Mesendoderm (in vitro differentiated cells): ENCODE data around the gene UFSP1.
A peak's percentile ranks its signal among the peaks of the same experiment; 100 is the strongest.

Experiments
- DNase-seq: peaks from one replicate; pipeline ENCODE4 v3.0.0; 2013
- H2AK5ac ChIP-seq: 2 replicates; pipeline ENCODE4 v1.6.1; 2013; ENCODE audit warnings: low read length, inconsistent platforms
- H2BK120ac ChIP-seq: 2 replicates; pipeline ENCODE4 v1.6.1; 2013; ENCODE audit warnings: low read depth, mild to moderate bottlenecking, low read length, moderate library complexity, mixed read lengths
- H2BK15ac ChIP-seq: replicated peaks from 2 replicates; pipeline ENCODE4 v1.6.1; 2013; ENCODE audit warnings: low read depth, mild to moderate bottlenecking, moderate library complexity
- H2BK5ac ChIP-seq: 2 replicates; pipeline ENCODE4 v1.6.1; 2013; ENCODE audit warnings: low read length, inconsistent platforms
- H3K18ac ChIP-seq: 2 replicates; pipeline ENCODE4 v1.6.1; 2013; ENCODE audit warnings: mild to moderate bottlenecking, low read length, mixed read lengths
- H3K23ac ChIP-seq: one replicate; pipeline ENCODE4 v1.6.1; 2013; ENCODE audit warnings: low read length
- H3K27ac ChIP-seq: 2 replicates; pipeline ENCODE4 v1.5.1; 2013; ENCODE audit warnings: low read depth, mild to moderate bottlenecking, inconsistent platforms, low read length, moderate library complexity
- H3K27me3 ChIP-seq: 2 replicates; pipeline ENCODE4 v1.6.1; 2013; ENCODE audit warnings: low read length, control low read depth, mild to moderate bottlenecking, inconsistent platforms; ENCODE audit not compliant: insufficient read depth, poor library complexity
- H3K36me3 ChIP-seq: 2 replicates; pipeline ENCODE4 v1.6.1; 2013; ENCODE audit warnings: low read length, inconsistent platforms; ENCODE audit not compliant: control insufficient read depth, insufficient read depth
- H3K4ac ChIP-seq: one replicate; pipeline ENCODE4 v1.6.1; 2013; ENCODE audit warnings: low read depth, mild to moderate bottlenecking, low read length, moderate library complexity
- H3K4me1 ChIP-seq: 2 replicates; pipeline ENCODE4 v1.6.1; 2013; ENCODE audit warnings: low read depth, low read length, inconsistent platforms; ENCODE audit not compliant: control insufficient read depth
- H3K4me2 ChIP-seq: 2 replicates; pipeline ENCODE4 v1.6.1; 2013; ENCODE audit warnings: low read length
- H3K4me3 ChIP-seq: 2 replicates; pipeline ENCODE4 v1.5.1; 2013; ENCODE audit warnings: mild to moderate bottlenecking, low read length
- H3K56ac ChIP-seq: one replicate; pipeline ENCODE4 v1.6.1; 2013; ENCODE audit warnings: low read length
- H3K79me1 ChIP-seq: 2 replicates; pipeline ENCODE4 v1.6.1; 2013; ENCODE audit warnings: low read length, inconsistent platforms
- H3K79me2 ChIP-seq: 2 replicates; pipeline ENCODE4 v1.6.1; 2013; ENCODE audit warnings: mild to moderate bottlenecking, low read length; ENCODE audit not compliant: control insufficient read depth, insufficient read depth
- H3K9ac ChIP-seq: 2 replicates; pipeline ENCODE4 v1.6.1; 2013; ENCODE audit warnings: low read length, inconsistent platforms
- H4K5ac ChIP-seq: one replicate; pipeline ENCODE4 v1.6.1; 2013; ENCODE audit warnings: low read length
- H4K8ac ChIP-seq: one replicate; pipeline ENCODE4 v1.6.1; 2013; ENCODE audit warnings: low read depth, mild to moderate bottlenecking, control low read depth, low read length, moderate library complexity
- WGBS: extraction: QIAGEN DNeasy Blood & Tissue Kit; methylation state at CpG from one replicate; pipeline ENCODE4 v1.1.7; 2013; ENCODE audit warnings: low lambda C conversion rate, missing lambda C conversion rate; ENCODE audit not compliant: insufficient coverage; ENCODE audit errors: extremely low coverage; 5-methylcytosine and 5-hydroxymethylcytosine counted together

Gene UFSP1

GRCh38 chr7:100861616-100861985 is 27.9 kb downstream of the UFSP1 start:
- no peak for DNase-seq
- no peak overlapping the region for H2BK15ac ChIP-seq
- WGBS, result no CpG with 5 or more reads among the region's 14 CpGs
- no peak overlapping the region for H4K8ac ChIP-seq
- peaks cover 4% of the 10 kb centered on the region for H3K36me3 ChIP-seq
- no peaks in the 10 kb centered on the region for H3K4me1 ChIP-seq
- no peaks in the 10 kb centered on the region for H3K27me3 ChIP-seq
- H4K5ac ChIP-seq, result no peak overlapping the region
- H2BK120ac ChIP-seq, result no peak overlapping the region
- H3K79me2 ChIP-seq, result no peaks in the 10 kb centered on the region
- H3K4me3 ChIP-seq, result no peak overlapping the region
- H3K27ac ChIP-seq, result no peak overlapping the region
- peaks cover 6% of the 10 kb centered on the region for H3K79me1 ChIP-seq
- H2BK5ac ChIP-seq, result no peak overlapping the region
- no peak overlapping the region for H3K4me2 ChIP-seq
- no peak overlapping the region for H3K56ac ChIP-seq
- H3K4ac ChIP-seq, result no peak overlapping the region
- H2AK5ac ChIP-seq, result no peak overlapping the region
- no peak overlapping the region for H3K23ac ChIP-seq
- H3K18ac ChIP-seq, result no peak overlapping the region
- H3K9ac ChIP-seq, result no peak overlapping the region

- Histone ChIP-seq H3K79me2 (no peaks in the 10 kb centered on the region), H3K79me1 (peaks cover 6% of the 10 kb centered on the region), H3K9ac (no peak overlapping the region), H2BK120ac (no peak overlapping the region), H3K4me3 (no peak overlapping the region), H2BK15ac (no peak overlapping the region), H3K23ac (no peak overlapping the region), H3K56ac (no peak overlapping the region), H3K4ac (no peak overlapping the region), H2BK5ac (no peak overlapping the region), H3K36me3 (peaks cover 4% of the 10 kb centered on the region), H3K27me3 (no peaks in the 10 kb centered on the region), H2AK5ac (no peak overlapping the region), H4K5ac (no peak overlapping the region), H3K27ac (no peak overlapping the region), H3K4me1 (no peaks in the 10 kb centered on the region), H3K18ac (no peak overlapping the region), H3K4me2 (no peak overlapping the region), H4K8ac (no peak overlapping the region)
- WGBS, result no CpG with 5 or more reads among the region's 18 CpGs
- DNase-seq, result no peak
These were observed 28.6 kb downstream of the UFSP1 start for GRCh38 chr7:100860702-100861615.

GRCh38 chr7:100859856-100860255 is 29.7 kb downstream of the UFSP1 start:
- Histone ChIP-seq H3K79me2 (no peaks in the 10 kb centered on the region), H4K8ac (no peak overlapping the region), H2BK15ac (no peak overlapping the region), H3K36me3 (peaks cover 4% of the 10 kb centered on the region), H3K4me1 (no peaks in the 10 kb centered on the region), H3K9ac (no peak overlapping the region), H3K4me2 (no peak overlapping the region), H3K4me3 (no peak overlapping the region), H2AK5ac (no peak overlapping the region), H2BK5ac (no peak overlapping the region), H4K5ac (no peak overlapping the region), H2BK120ac (no peak overlapping the region), H3K4ac (no peak overlapping the region), H3K23ac (no peak overlapping the region), H3K56ac (no peak overlapping the region), H3K79me1 (peaks cover 12% of the 10 kb centered on the region), H3K27ac (no peak overlapping the region), H3K18ac (no peak overlapping the region), H3K27me3 (no peaks in the 10 kb centered on the region)
- no CpG with 5 or more reads among the region's 15 CpGs for WGBS
- peak; percentile 21 for DNase-seq

GRCh38 chr7:100856871-100857282 is 32.6 kb downstream of the UFSP1 start:
- Histone ChIP-seq H3K79me2 (peaks cover 4% of the 10 kb centered on the region), H2BK5ac (no peak overlapping the region)
- no CpG with 5 or more reads among the region's 16 CpGs for WGBS

GRCh38 chr7:100855515-100855914 is 34.0 kb downstream of the UFSP1 start:
- no CpG with 5 or more reads among the region's 10 CpGs for WGBS
- Histone ChIP-seq H3K4ac (no peak overlapping the region), H3K4me2 (no peak overlapping the region), H3K23ac (no peak overlapping the region), H3K27me3 (no peaks in the 10 kb centered on the region), H4K5ac (no peak overlapping the region), H2BK120ac (no peak overlapping the region), H3K27ac (no peak overlapping the region), H3K56ac (no peak overlapping the region), H2AK5ac (no peak overlapping the region), H3K36me3 (peaks cover under 1% of the 10 kb centered on the region), H2BK5ac (no peak overlapping the region), H3K79me1 (peaks cover 15% of the 10 kb centered on the region), H3K18ac (no peak overlapping the region), H3K4me1 (no peaks in the 10 kb centered on the region), H3K9ac (no peak overlapping the region), H3K79me2 (peaks cover 4% of the 10 kb centered on the region), H2BK15ac (no peak overlapping the region), H3K4me3 (no peak overlapping the region), H4K8ac (no peak overlapping the region)
- DNase-seq, result no peak

More at GRCh38 chr7:100856871-100857282, 32.6 kb downstream of the UFSP1 start:
- no peak overlapping the region for H3K56ac ChIP-seq
- H3K4ac ChIP-seq, result no peak overlapping the region
- H2BK120ac ChIP-seq, result no peak overlapping the region
- H3K9ac ChIP-seq, result no peak overlapping the region
- peak; percentile 67 for DNase-seq
- H3K23ac ChIP-seq, result no peak overlapping the region
- H4K8ac ChIP-seq, result no peak overlapping the region
- H3K4me3 ChIP-seq, result no peak overlapping the region
- H3K4me2 ChIP-seq, result no peak overlapping the region
- no peaks in the 10 kb centered on the region for H3K4me1 ChIP-seq
- peaks cover 20% of the 10 kb centered on the region for H3K79me1 ChIP-seq
- H3K18ac ChIP-seq, result no peak overlapping the region
- H3K27ac ChIP-seq, result no peak overlapping the region
- H4K5ac ChIP-seq, result no peak overlapping the region
- no peaks in the 10 kb centered on the region for H3K27me3 ChIP-seq
- H3K36me3 ChIP-seq, result peaks cover 4% of the 10 kb centered on the region
- H2BK15ac ChIP-seq, result no peak overlapping the region
- H2AK5ac ChIP-seq, result no peak overlapping the region
